MV-4-11 (cell line): ENCODE results near the gene SYNE1.
"Not testable (repeated sequence)": the region's sequence is repeated elsewhere in the genome, so short reads cannot be mapped to it uniquely, and the experiment has no call there.

Experiments used
- DNase-seq: peaks from one replicate; lab custom pipeline; 2025; lab: John Stamatoyannopoulos, UW

The SYNE1 gene

DNA sequence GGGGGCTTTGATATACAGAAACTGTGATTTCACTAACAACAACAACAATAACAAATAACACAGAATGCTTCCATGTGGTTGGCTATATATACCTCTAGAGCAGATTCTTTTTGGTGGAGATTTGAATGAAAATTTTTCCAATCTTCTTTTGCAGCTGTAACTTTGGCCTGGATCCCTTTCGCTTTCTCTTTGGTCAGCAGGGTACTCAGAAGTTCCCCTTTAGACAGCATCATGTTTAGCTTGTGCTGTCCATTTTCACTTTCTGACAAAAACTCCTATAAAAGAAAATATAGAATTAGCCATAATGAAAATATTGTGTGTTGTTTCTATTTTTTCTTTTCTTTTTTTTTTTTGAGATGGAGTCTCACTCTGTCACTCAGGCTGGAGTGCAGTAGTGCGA is 264.2 kb downstream of the SYNE1 start:
- no peak for DNase-seq

GRCh38 chr6:152371775-152372174 is 265.4 kb downstream of the SYNE1 start:
- no peak for DNase-seq

GRCh38 chr6:152368751-152369624 is 268.2 kb downstream of the SYNE1 start:
- no peak for DNase-seq

- no peak for DNase-seq
Measured at GRCh38 chr6:152364866-152365265, 272.3 kb downstream of the SYNE1 start.

DNA sequence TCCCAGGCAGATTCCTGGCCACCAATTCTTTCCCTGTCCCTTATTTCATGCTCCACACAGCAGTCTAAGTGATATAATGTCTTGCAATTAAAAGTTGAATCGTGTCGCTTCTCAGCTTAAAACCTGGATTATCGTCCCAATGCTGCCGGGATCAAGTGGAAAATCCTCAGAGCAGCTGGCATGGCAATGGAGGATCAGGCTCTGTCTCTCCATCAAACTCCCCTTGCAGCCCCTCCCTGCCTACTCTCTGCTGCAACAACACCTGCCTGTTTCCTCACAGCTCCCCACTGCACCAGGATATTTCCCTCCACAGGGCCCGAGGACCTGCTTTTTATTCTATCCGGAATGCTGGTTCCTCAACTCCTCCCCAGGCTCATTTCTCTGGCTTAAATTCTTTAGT is 277.1 kb downstream of the SYNE1 start:
- no peak for DNase-seq

- DNase-seq = peak; percentile 85
Measured at GRCh38 chr6:152356662-152357061, 280.5 kb downstream of the SYNE1 start.

- no peak for DNase-seq
Measured at GRCh38 chr6:152356016-152356415, 281.1 kb downstream of the SYNE1 start.

- no peak for DNase-seq
Measured at GRCh38 chr6:152355166-152355565, 282.0 kb downstream of the SYNE1 start.

- no peak for DNase-seq
Measured at GRCh38 chr6:152353440-152353839, 283.7 kb downstream of the SYNE1 start.

GRCh38 chr6:152351742-152352141 is 285.4 kb downstream of the SYNE1 start:
- DNase-seq = no peak

GRCh38 chr6:152351110-152351509 is 286.1 kb downstream of the SYNE1 start:
- DNase-seq = no peak

DNA sequence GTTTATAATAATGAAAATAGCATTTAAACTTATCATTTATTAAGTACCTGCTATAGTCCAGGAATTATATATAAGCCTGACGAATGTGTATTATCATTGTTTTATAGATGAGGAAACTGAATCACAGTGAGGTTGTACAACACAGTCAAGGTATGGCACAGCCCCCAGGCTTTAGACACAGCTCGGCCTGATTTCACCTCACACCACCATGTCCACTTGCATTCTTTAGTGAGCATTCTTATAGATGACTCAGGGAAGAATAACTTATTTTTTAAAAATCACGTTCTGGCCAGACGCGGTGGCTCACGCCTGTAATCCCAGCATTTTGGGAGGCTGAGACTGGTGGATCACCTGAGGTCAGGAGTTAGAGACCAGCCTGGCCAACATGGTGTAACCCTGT is 289.0 kb downstream of the SYNE1 start:
- DNase-seq = no peak

DNA sequence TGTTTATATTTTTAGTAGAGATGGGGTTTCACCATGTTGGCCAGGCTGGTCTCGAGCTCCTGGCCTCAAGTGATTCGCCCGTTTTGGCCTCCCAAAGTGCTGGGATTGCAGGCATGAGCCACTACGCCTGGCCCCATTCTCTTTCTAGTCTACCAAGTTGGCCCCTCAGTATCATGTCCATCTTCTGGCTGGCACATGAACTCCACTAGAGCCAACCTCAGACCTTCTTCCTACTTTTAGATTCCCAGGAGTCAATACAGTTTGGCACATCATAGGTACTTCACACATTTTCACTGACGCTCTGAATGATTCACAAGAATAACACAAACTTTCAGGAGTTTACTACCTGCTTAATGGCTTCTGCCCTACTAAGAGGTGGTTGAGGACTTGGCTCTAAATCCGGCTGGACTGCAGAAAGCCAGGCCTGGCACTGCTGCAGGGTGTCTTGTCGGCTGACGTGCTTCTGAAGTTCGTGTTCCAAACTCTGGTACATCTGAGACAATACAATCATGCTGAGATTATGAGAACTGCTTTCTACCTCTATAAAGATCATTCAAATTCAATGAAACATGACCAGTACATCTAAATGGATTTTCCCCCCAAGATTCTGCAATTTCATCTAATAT is 293.3 kb downstream of the SYNE1 start:
- DNase-seq = no peak

GRCh38 chr6:152341596-152341995 is 295.6 kb downstream of the SYNE1 start:
- peak; percentile 20 for DNase-seq

GRCh38 chr6:152338335-152339125 is 298.6 kb downstream of the SYNE1 start:
- peak; percentile 6 for DNase-seq

GRCh38 chr6:152334555-152334954 is 302.6 kb downstream of the SYNE1 start:
- no peak for DNase-seq

- DNase-seq = no peak
Measured at GRCh38 chr6:152330961-152331360, 306.2 kb downstream of the SYNE1 start.

GRCh38 chr6:152329638-152330448 is 307.3 kb downstream of the SYNE1 start:
- DNase-seq = peak; percentile 44

DNA sequence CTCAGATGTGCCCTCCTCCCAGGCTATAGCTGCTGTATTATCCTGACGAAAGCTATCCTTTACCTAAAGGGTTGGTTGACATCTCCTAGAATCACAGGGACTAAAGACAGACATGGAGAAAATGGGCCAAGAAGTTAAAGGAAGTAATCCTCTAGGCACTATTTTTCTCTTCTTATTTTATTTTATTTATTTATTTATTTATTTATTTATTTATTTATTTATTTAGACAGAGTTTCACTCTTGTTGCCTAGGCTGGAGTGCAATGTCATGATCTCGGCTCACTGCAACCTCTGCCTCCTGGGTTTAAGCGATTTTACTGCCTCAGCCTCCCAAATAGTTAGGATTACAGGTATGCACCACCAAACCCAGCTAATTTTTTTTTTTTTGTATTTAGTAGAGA is 309.0 kb downstream of the SYNE1 start:
- not testable (repeated sequence) for DNase-seq

GRCh38 chr6:152323376-152323775 is 313.8 kb downstream of the SYNE1 start:
- no peak for DNase-seq

DNA sequence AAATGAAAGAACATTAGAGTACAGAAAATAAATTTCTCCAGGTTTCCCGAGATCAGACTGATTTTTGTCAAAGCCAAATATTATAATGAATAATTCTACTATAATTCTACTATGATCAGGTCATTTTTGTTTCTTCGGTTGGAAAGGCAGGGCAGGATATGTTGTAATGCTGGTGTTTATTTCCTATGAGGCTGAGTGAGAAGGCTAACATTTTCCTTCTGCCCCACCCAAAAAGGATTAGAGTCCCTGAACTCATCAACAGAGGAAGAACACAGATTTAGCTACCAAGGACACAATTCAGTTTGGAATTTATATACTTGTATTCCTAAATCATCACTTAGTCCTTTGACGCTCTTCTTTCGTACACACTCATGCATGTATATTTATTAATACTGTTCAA is 318.9 kb downstream of the SYNE1 start:
- DNase-seq = no peak

DNA sequence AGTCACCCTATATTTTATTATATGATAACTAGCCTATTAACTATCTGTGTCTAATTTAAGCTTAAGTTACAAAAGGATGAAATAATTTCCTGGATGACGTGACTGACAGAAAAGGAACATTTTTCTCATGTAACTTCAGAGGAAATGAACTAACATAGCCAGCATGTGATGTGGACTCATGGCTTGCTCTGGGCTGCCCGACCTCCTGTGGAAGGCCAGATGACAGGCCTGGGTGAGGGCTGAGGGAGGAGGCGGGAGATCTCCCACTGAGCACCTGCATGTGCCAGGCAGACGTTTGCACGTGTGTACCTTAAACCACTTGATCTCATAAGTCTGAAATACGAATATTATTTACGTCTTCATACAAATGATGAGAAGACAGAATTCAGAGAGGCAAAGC is 321.1 kb downstream of the SYNE1 start:
- DNase-seq = no peak
